Measurements from ENCODE around the gene FYN.

The FYN gene

GRCh38 chr6:111750153-111750552 lies 123.1 kb downstream of the FYN start:
- Histone ChIP-seq H3K4me3 (ENCODE audit: low read depth in 1 of 2, low read length in 2 of 2) (no peak overlapping the region), H3K27ac (ENCODE audit: low read length) (peak overlapping the region; percentile 9), H3K27me3 (ENCODE audit: low read depth, low read length) (no peaks in the 10 kb centered on the region), H3K4me1 (ENCODE audit: control insufficient read depth in 1 of 2, insufficient read depth in 2 of 2, low read length in 2 of 2) (peaks cover 3 to 15% of the 10 kb centered on the region in 2 donors), H3K36me3 (ENCODE audit: control insufficient read depth in 1 of 2, insufficient read depth in 2 of 2, low read length in 2 of 2) (no peaks in the 10 kb centered on the region), H3K9me3 (ENCODE audit: control insufficient read depth in 1 of 2, low read length in 2 of 2) (no peaks in the 10 kb centered on the region)

- no peak overlapping the region for H3K4me3 ChIP-seq (ENCODE audit: low read depth in 1 of 2, low read length in 2 of 2)
- H3K36me3 ChIP-seq (ENCODE audit: control insufficient read depth in 1 of 2, insufficient read depth in 2 of 2, low read length in 2 of 2), result no peaks in the 10 kb centered on the region
- H3K27ac ChIP-seq (ENCODE audit: low read length), result no peak overlapping the region
- H3K27me3 ChIP-seq (ENCODE audit: low read depth, low read length), result no peaks in the 10 kb centered on the region
- no peaks in the 10 kb centered on the region for H3K9me3 ChIP-seq (ENCODE audit: control insufficient read depth in 1 of 2, low read length in 2 of 2)
- H3K4me1 ChIP-seq (ENCODE audit: control insufficient read depth in 1 of 2, insufficient read depth in 2 of 2, low read length in 2 of 2), result peaks cover 3 to 29% of the 10 kb centered on the region in 2 donors
Measured at GRCh38 chr6:111748231-111748647, 125.0 kb downstream of the FYN start.

- Histone ChIP-seq H3K27ac (ENCODE audit: low read length) (no peak overlapping the region), H3K4me1 (ENCODE audit: control insufficient read depth in 1 of 2, insufficient read depth in 2 of 2, low read length in 2 of 2) (peaks cover 3 to 30% of the 10 kb centered on the region in 2 donors), H3K4me3 (ENCODE audit: low read depth in 1 of 2, low read length in 2 of 2) (no peak overlapping the region), H3K36me3 (ENCODE audit: control insufficient read depth in 1 of 2, insufficient read depth in 2 of 2, low read length in 2 of 2) (no peaks in the 10 kb centered on the region), H3K27me3 (ENCODE audit: low read depth, low read length) (no peaks in the 10 kb centered on the region), H3K9me3 (ENCODE audit: control insufficient read depth in 1 of 2, low read length in 2 of 2) (no peaks in the 10 kb centered on the region)
Measured at GRCh38 chr6:111747829-111748228, 125.4 kb downstream of the FYN start.

GRCh38 chr6:111747396-111747795 lies 125.9 kb downstream of the FYN start:
- no peak overlapping the region for H3K4me3 ChIP-seq (ENCODE audit: low read depth in 1 of 2, low read length in 2 of 2)
- no peak overlapping the region for H3K27ac ChIP-seq (ENCODE audit: low read length)
- H3K9me3 ChIP-seq (ENCODE audit: control insufficient read depth in 1 of 2, low read length in 2 of 2), result no peaks in the 10 kb centered on the region
- no peaks in the 10 kb centered on the region for H3K36me3 ChIP-seq (ENCODE audit: control insufficient read depth in 1 of 2, insufficient read depth in 2 of 2, low read length in 2 of 2)
- no peaks in the 10 kb centered on the region for H3K27me3 ChIP-seq (ENCODE audit: low read depth, low read length)
- H3K4me1 ChIP-seq (ENCODE audit: control insufficient read depth in 1 of 2, insufficient read depth in 2 of 2, low read length in 2 of 2), result peaks cover 3 to 30% of the 10 kb centered on the region in 2 donors

GRCh38 chr6:111746983-111747382 lies 126.3 kb downstream of the FYN start:
- Histone ChIP-seq H3K4me3 (ENCODE audit: low read depth in 1 of 2, low read length in 2 of 2) (no peak overlapping the region), H3K36me3 (ENCODE audit: control insufficient read depth in 1 of 2, insufficient read depth in 2 of 2, low read length in 2 of 2) (no peaks in the 10 kb centered on the region), H3K27ac (ENCODE audit: low read length) (no peak overlapping the region), H3K9me3 (ENCODE audit: control insufficient read depth in 1 of 2, low read length in 2 of 2) (no peaks in the 10 kb centered on the region), H3K4me1 (ENCODE audit: control insufficient read depth in 1 of 2, insufficient read depth in 2 of 2, low read length in 2 of 2) (peaks cover 3 to 30% of the 10 kb centered on the region in 2 donors), H3K27me3 (ENCODE audit: low read depth, low read length) (no peaks in the 10 kb centered on the region)

GRCh38 chr6:111745636-111746035 lies 127.6 kb downstream of the FYN start:
- no peak overlapping the region for H3K27ac ChIP-seq (ENCODE audit: low read length)
- H3K9me3 ChIP-seq (ENCODE audit: control insufficient read depth in 1 of 2, low read length in 2 of 2), result no peaks in the 10 kb centered on the region
- no peaks in the 10 kb centered on the region for H3K36me3 ChIP-seq (ENCODE audit: control insufficient read depth in 1 of 2, insufficient read depth in 2 of 2, low read length in 2 of 2)
- H3K4me1 ChIP-seq (ENCODE audit: control insufficient read depth in 1 of 2, insufficient read depth in 2 of 2, low read length in 2 of 2), result peaks cover 3 to 27% of the 10 kb centered on the region in 2 donors
- no peak overlapping the region for H3K4me3 ChIP-seq (ENCODE audit: low read depth in 1 of 2, low read length in 2 of 2)
- no peaks in the 10 kb centered on the region for H3K27me3 ChIP-seq (ENCODE audit: low read depth, low read length)

- Histone ChIP-seq H3K27ac (ENCODE audit: low read length) (no peak overlapping the region), H3K36me3 (ENCODE audit: control insufficient read depth in 1 of 2, insufficient read depth in 2 of 2, low read length in 2 of 2) (no peaks in the 10 kb centered on the region), H3K4me1 (ENCODE audit: control insufficient read depth in 1 of 2, insufficient read depth in 2 of 2, low read length in 2 of 2) (peaks cover 3 to 27% of the 10 kb centered on the region in 2 donors), H3K27me3 (ENCODE audit: low read depth, low read length) (no peaks in the 10 kb centered on the region), H3K9me3 (ENCODE audit: control insufficient read depth in 1 of 2, low read length in 2 of 2) (no peaks in the 10 kb centered on the region), H3K4me3 (ENCODE audit: low read depth in 1 of 2, low read length in 2 of 2) (no peak overlapping the region)
Measured at GRCh38 chr6:111745186-111745585, 128.1 kb downstream of the FYN start.

GRCh38 chr6:111743862-111744692 lies 129.2 kb downstream of the FYN start:
- H3K9me3 ChIP-seq (ENCODE audit: control insufficient read depth in 1 of 2, low read length in 2 of 2), result no peaks in the 10 kb centered on the region
- no peak overlapping the region for H3K27ac ChIP-seq (ENCODE audit: low read length)
- H3K4me1 ChIP-seq (ENCODE audit: control insufficient read depth in 1 of 2, insufficient read depth in 2 of 2, low read length in 2 of 2), result peaks cover 3 to 27% of the 10 kb centered on the region in 2 donors
- no peak overlapping the region for H3K4me3 ChIP-seq (ENCODE audit: low read depth in 1 of 2, low read length in 2 of 2)
- H3K36me3 ChIP-seq (ENCODE audit: control insufficient read depth in 1 of 2, insufficient read depth in 2 of 2, low read length in 2 of 2), result no peaks in the 10 kb centered on the region
- H3K27me3 ChIP-seq (ENCODE audit: low read depth, low read length), result no peaks in the 10 kb centered on the region

GRCh38 chr6:111743360-111743759 lies 129.9 kb downstream of the FYN start:
- no peak overlapping the region for H3K27ac ChIP-seq (ENCODE audit: low read length)
- H3K27me3 ChIP-seq (ENCODE audit: low read depth, low read length), result no peaks in the 10 kb centered on the region
- peaks cover 3 to 27% of the 10 kb centered on the region in 2 donors for H3K4me1 ChIP-seq (ENCODE audit: control insufficient read depth in 1 of 2, insufficient read depth in 2 of 2, low read length in 2 of 2)
- H3K4me3 ChIP-seq (ENCODE audit: low read depth in 1 of 2, low read length in 2 of 2), result no peak overlapping the region
- no peaks in the 10 kb centered on the region for H3K9me3 ChIP-seq (ENCODE audit: control insufficient read depth in 1 of 2, low read length in 2 of 2)
- no peaks in the 10 kb centered on the region for H3K36me3 ChIP-seq (ENCODE audit: control insufficient read depth in 1 of 2, insufficient read depth in 2 of 2, low read length in 2 of 2)

GRCh38 chr6:111741177-111741952 lies 131.9 kb downstream of the FYN start:
- Histone ChIP-seq H3K27me3 (ENCODE audit: low read depth, low read length) (no peaks in the 10 kb centered on the region), H3K9me3 (ENCODE audit: control insufficient read depth in 1 of 2, low read length in 2 of 2) (no peaks in the 10 kb centered on the region), H3K4me3 (ENCODE audit: low read depth in 1 of 2, low read length in 2 of 2) (no peak overlapping the region), H3K27ac (ENCODE audit: low read length) (no peak overlapping the region), H3K4me1 (ENCODE audit: control insufficient read depth in 1 of 2, insufficient read depth in 2 of 2, low read length in 2 of 2) (peaks cover 0 to 22% of the 10 kb centered on the region in 2 donors), H3K36me3 (ENCODE audit: control insufficient read depth in 1 of 2, insufficient read depth in 2 of 2, low read length in 2 of 2) (no peaks in the 10 kb centered on the region)

- Histone ChIP-seq H3K4me3 (ENCODE audit: low read depth in 1 of 2, low read length in 2 of 2) (no peak overlapping the region), H3K27me3 (ENCODE audit: low read depth, low read length) (no peaks in the 10 kb centered on the region), H3K4me1 (ENCODE audit: control insufficient read depth in 1 of 2, insufficient read depth in 2 of 2, low read length in 2 of 2) (peaks cover 0 to 26% of the 10 kb centered on the region in 2 donors), H3K36me3 (ENCODE audit: control insufficient read depth in 1 of 2, insufficient read depth in 2 of 2, low read length in 2 of 2) (no peaks in the 10 kb centered on the region), H3K27ac (ENCODE audit: low read length) (no peak overlapping the region), H3K9me3 (ENCODE audit: control insufficient read depth in 1 of 2, low read length in 2 of 2) (no peaks in the 10 kb centered on the region)
Measured at GRCh38 chr6:111740506-111740905, 132.7 kb downstream of the FYN start.

All from muscle layer of duodenum (tissue), 2 donors.